ENCODE results near the gene LGALS1.

Gene LGALS1

DNA sequence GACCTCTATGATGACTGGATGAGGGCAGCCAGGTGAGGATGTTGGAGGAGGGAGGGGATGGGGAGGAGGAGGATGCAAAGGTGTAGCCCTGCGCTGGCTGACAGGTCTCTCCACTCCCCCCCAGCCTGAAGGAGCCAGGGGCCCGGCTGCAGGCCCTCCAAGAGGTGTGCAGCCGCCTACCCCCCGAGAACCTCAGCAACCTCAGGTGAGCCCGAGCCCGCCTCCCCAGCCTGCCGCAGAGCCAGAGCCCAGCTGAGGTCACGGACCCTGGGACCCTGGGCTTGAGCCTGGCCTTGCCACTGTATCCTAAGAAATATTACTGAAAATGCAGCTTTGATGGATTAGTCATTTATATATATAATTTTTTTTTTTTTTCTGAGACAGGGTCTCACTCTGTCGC, 28.1 kb upstream of the LGALS1 start:
- Histone ChIP-seq H3K27ac (replicated peaks) (no peak overlapping the region), H3K4me3 (replicated peaks; ENCODE audit: insufficient read depth, low read length) (no peak overlapping the region), H3K27me3 (ENCODE audit: insufficient read depth, poor library complexity, severe bottlenecking) (no peaks in the 10 kb centered on the region)
- DNase-seq (ENCODE audit: low read depth in 1 of 2, low spot score in 1 of 2) = no peak
- TF ChIP-seq POLR2AphosphoS5 (IDR thresholded peaks at IDR 0.05; ENCODE audit: low read depth) = no peak
- no peak for TF ChIP-seq REST (IDR thresholded peaks at IDR 0.05; ENCODE audit: insufficient replicate concordance, low read depth)
- no peak for TF ChIP-seq CTCF (IDR thresholded peaks at IDR 0.05; ENCODE audit: insufficient read depth, low read length)
- TF ChIP-seq SPI1 (IDR thresholded peaks at IDR 0.05; ENCODE audit: borderline replicate concordance, low read depth) = no peak
- TF ChIP-seq GABPA (IDR thresholded peaks at IDR 0.05; ENCODE audit: low read depth) = no peak

GRCh38 chr22:37647928-37648327, 27.5 kb upstream of the LGALS1 start:
- no peak for TF ChIP-seq SPI1 (IDR thresholded peaks at IDR 0.05; ENCODE audit: borderline replicate concordance, low read depth)
- TF ChIP-seq REST (IDR thresholded peaks at IDR 0.05; ENCODE audit: insufficient replicate concordance, low read depth) = no peak
- TF ChIP-seq GABPA (IDR thresholded peaks at IDR 0.05; ENCODE audit: low read depth) = no peak
- TF ChIP-seq POLR2AphosphoS5 (IDR thresholded peaks at IDR 0.05; ENCODE audit: low read depth) = no peak
- no peak for TF ChIP-seq CTCF (IDR thresholded peaks at IDR 0.05; ENCODE audit: insufficient read depth, low read length)
- DNase-seq (ENCODE audit: low read depth in 1 of 2, low spot score in 1 of 2) = no peak
- Histone ChIP-seq H3K27me3 (ENCODE audit: insufficient read depth, poor library complexity, severe bottlenecking) (no peaks in the 10 kb centered on the region), H3K27ac (replicated peaks) (no peak overlapping the region), H3K4me3 (replicated peaks; ENCODE audit: insufficient read depth, low read length) (no peak overlapping the region)

- H3K27ac ChIP-seq (replicated peaks) = no peak overlapping the region
- no peaks in the 10 kb centered on the region for H3K27me3 ChIP-seq (ENCODE audit: insufficient read depth, poor library complexity, severe bottlenecking)
- no peak for TF ChIP-seq POLR2AphosphoS5 (IDR thresholded peaks at IDR 0.05; ENCODE audit: low read depth)
- TF ChIP-seq GABPA (IDR thresholded peaks at IDR 0.05; ENCODE audit: low read depth) = no peak
- no peak for TF ChIP-seq CTCF (IDR thresholded peaks at IDR 0.05; ENCODE audit: insufficient read depth, low read length)
- TF ChIP-seq REST (IDR thresholded peaks at IDR 0.05; ENCODE audit: insufficient replicate concordance, low read depth) = no peak
- TF ChIP-seq SPI1 (IDR thresholded peaks at IDR 0.05; ENCODE audit: borderline replicate concordance, low read depth) = no peak
These were observed 24.8 kb upstream of the LGALS1 start for GRCh38 chr22:37650463-37651136.

More at GRCh38 chr22:37650463-37651136, 24.8 kb upstream of the LGALS1 start:
- H3K4me3 ChIP-seq (replicated peaks; ENCODE audit: insufficient read depth, low read length) = no peak overlapping the region
- no peak for DNase-seq (ENCODE audit: low read depth in 1 of 2, low spot score in 1 of 2)
